ENCODE results near the gene PDE4D. TPM values are rescaled to one million over a fixed set of nuclear protein-coding genes. Genes with fewer than 3 reads are reported as not detected.

The PDE4D gene
- total RNA-seq, 1 donor from 2014 or later = 7.6 TPM

- Mint-ChIP-seq H3K27ac (no peak overlapping the region), H3K36me3 (ENCODE audit: insufficient read depth) (no peaks in the 10 kb centered on the region), H3K9me3 (ENCODE audit: low read depth) (no peaks in the 10 kb centered on the region), H3K27me3 (no peaks in the 10 kb centered on the region), H3K4me1 (ENCODE audit: low read depth) (no peaks in the 10 kb centered on the region), H3K4me3 (ENCODE audit: low read depth) (no peak overlapping the region)
- TF ChIP-seq CTCF (IDR thresholded peaks at IDR 0.05; ENCODE audit: unreplicated experiment) = no peak
- DNase-seq (ENCODE audit: low spot score, unreplicated experiment) = no peak
Observed at GRCh38 chr5:59732806-59733205, 160.7 kb downstream of the PDE4D start.

DNA sequence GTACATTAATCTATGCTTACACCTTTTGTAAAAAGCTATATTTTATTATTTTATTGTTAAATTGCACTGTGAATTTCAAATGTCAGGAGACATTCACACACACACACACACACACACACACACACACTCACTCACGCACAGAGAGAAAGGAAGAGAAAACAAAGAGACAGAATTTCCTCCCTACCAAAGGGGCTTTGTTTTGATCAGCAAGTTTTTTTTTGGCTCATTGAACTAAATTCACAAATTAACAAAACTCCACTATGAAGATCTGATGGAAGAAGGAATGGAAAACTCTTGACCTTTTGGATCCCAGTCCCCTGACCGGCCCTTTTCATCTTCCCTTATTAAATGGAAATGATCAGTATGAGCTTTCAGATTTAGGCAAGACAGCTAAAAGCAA lies 161.2 kb downstream of the PDE4D start:
- Mint-ChIP-seq H3K27me3 (no peaks in the 10 kb centered on the region), H3K9me3 (ENCODE audit: low read depth) (no peaks in the 10 kb centered on the region), H3K27ac (no peak overlapping the region), H3K36me3 (ENCODE audit: insufficient read depth) (no peaks in the 10 kb centered on the region), H3K4me1 (ENCODE audit: low read depth) (no peaks in the 10 kb centered on the region), H3K4me3 (ENCODE audit: low read depth) (no peak overlapping the region)
- no peak for DNase-seq (ENCODE audit: low spot score, unreplicated experiment)
- no peak for TF ChIP-seq CTCF (IDR thresholded peaks at IDR 0.05; ENCODE audit: unreplicated experiment)

DNA sequence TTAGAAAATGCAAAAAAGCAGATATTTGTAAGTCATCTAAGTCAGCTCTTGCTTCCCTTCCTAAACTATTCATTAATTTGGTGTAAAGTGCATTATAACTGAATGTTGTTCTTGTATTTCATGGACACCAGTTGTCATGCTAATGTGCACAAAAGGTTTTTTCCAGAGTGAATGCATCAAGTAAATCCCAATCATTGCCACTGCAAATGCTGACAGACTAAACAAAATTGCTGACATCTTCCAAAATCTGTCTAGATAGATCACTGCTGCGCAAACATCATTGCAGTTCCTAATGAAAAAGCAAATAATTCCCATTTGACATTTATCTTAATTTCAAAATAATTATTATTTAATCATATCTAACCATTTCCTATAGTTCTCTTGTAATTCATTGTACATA lies 161.7 kb downstream of the PDE4D start:
- TF ChIP-seq CTCF (IDR thresholded peaks at IDR 0.05; ENCODE audit: unreplicated experiment) = no peak
- H3K4me1 Mint-ChIP-seq (ENCODE audit: low read depth) = no peaks in the 10 kb centered on the region
- H3K27ac Mint-ChIP-seq = no peak overlapping the region
- no peak overlapping the region for H3K4me3 Mint-ChIP-seq (ENCODE audit: low read depth)
- no peaks in the 10 kb centered on the region for H3K27me3 Mint-ChIP-seq
- no peak for DNase-seq (ENCODE audit: low spot score, unreplicated experiment)
- H3K9me3 Mint-ChIP-seq (ENCODE audit: low read depth) = no peaks in the 10 kb centered on the region
- no peaks in the 10 kb centered on the region for H3K36me3 Mint-ChIP-seq (ENCODE audit: insufficient read depth)

DNA sequence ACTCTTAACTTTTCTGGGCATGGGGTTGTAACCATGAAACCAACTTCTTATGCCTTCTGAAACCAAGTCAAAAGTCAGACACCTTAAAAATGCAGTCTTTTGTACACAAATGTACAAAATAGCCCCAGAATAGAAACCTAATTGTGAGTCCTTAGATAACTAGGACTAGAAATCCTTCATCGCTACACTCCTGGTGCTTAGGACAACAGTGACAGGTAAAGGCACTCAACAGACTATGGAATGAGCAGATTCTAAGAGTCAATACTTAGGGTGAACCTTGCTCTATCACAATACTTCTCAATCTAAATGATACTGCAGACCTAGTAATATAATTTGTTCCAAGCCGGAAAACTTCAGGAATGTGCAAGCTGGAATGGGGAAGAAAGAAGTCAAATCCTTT lies 163.7 kb downstream of the PDE4D start:
- H3K36me3 Mint-ChIP-seq (ENCODE audit: insufficient read depth) = no peaks in the 10 kb centered on the region
- no peaks in the 10 kb centered on the region for H3K4me1 Mint-ChIP-seq (ENCODE audit: low read depth)
- TF ChIP-seq CTCF (IDR thresholded peaks at IDR 0.05; ENCODE audit: unreplicated experiment) = no peak

DNA sequence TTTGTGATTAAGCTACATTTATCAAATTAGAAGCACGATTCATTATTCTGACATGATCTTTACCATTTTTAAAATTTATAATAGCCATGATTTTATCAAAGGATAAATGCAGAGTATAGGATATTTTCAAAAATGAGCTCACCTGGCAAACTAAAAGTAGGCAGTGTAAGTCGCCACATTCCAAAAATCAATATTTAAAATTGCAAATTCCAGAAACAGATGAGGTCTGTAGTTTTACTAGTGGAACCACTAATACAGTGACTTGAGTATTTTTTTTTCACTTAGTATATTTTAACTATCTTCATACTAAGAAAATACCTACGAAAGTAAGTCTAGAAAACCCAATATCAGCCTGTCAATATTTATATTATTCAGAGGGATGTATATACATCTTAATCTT lies 164.2 kb downstream of the PDE4D start:
- no peaks in the 10 kb centered on the region for H3K36me3 Mint-ChIP-seq (ENCODE audit: insufficient read depth)
- H3K4me1 Mint-ChIP-seq (ENCODE audit: low read depth) = no peaks in the 10 kb centered on the region
- no peak overlapping the region for H3K4me3 Mint-ChIP-seq (ENCODE audit: low read depth)
- H3K27ac Mint-ChIP-seq = no peak overlapping the region
- no peaks in the 10 kb centered on the region for H3K9me3 Mint-ChIP-seq (ENCODE audit: low read depth)
- no peaks in the 10 kb centered on the region for H3K27me3 Mint-ChIP-seq
- no peak for TF ChIP-seq CTCF (IDR thresholded peaks at IDR 0.05; ENCODE audit: unreplicated experiment)
- no peak for DNase-seq (ENCODE audit: low spot score, unreplicated experiment)

More for the DNA sequence above, 163.7 kb downstream of the PDE4D start:
- no peak for DNase-seq (ENCODE audit: low spot score, unreplicated experiment)
- Mint-ChIP-seq H3K27ac (no peak overlapping the region), H3K4me3 (ENCODE audit: low read depth) (no peak overlapping the region), H3K9me3 (ENCODE audit: low read depth) (no peaks in the 10 kb centered on the region), H3K27me3 (no peaks in the 10 kb centered on the region)

Measured in progenitor cell of endocrine pancreas (in vitro differentiated cells).